ENCODE measurements around the gene ZFHX2.

DNA sequence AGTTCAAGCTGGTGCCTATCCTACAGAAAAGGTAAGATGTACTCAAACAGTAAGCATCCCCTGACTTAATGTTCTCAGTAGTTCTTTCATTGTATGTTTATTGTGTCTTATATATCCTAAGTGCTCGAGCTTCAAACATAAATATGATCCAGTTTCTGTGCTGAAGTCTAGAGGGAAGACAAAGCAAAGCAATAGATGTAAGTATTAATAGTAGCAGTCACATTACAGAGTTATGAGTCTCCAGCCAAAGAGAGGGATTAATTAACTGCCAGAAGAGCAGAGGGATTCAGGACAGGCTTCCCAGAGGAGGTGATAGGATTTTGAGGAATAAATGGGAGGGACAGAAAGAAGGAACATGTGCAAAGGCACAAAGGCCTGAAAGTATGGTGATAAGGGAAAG lies 80.6 kb downstream of the ZFHX2 start:
- no peak for TF ChIP-seq POLR2A (IDR thresholded peaks at IDR 0.05)
- TF ChIP-seq, protein P1, sequence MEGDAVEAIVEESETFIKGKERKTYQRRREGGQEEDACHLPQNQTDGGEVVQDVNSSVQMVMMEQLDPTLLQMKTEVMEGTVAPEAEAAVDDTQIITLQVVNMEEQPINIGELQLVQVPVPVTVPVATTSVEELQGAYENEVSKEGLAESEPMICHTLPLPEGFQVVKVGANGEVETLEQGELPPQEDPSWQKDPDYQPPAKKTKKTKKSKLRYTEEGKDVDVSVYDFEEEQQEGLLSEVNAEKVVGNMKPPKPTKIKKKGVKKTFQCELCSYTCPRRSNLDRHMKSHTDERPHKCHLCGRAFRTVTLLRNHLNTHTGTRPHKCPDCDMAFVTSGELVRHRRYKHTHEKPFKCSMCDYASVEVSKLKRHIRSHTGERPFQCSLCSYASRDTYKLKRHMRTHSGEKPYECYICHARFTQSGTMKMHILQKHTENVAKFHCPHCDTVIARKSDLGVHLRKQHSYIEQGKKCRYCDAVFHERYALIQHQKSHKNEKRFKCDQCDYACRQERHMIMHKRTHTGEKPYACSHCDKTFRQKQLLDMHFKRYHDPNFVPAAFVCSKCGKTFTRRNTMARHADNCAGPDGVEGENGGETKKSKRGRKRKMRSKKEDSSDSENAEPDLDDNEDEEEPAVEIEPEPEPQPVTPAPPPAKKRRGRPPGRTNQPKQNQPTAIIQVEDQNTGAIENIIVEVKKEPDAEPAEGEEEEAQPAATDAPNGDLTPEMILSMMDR (IDR thresholded peaks at IDR 0.05), result no peak

Data from vagina (tissue), 2 donors.